ENCODE data around the gene PDE4A.

- no peak for TF ChIP-seq CTCF (IDR thresholded peaks at IDR 0.05)
- TF ChIP-seq POLR2A (IDR thresholded peaks at IDR 0.05): no peak
- TF ChIP-seq POLR2AphosphoS5 (IDR thresholded peaks at IDR 0.05): no peak
Observed at GRCh38 chr19:10462557-10462956, 42.2 kb downstream of the PDE4A start.

Measured in suprapubic skin (tissue), 4 donors.